Stimulated activated CD4-positive, alpha-beta T cell treated with anti-CD3 and anti-CD28 coated beads, Interleukin-12 subunit alpha, Interleukin-12 subunit beta, amount 100 ng/mL, for 4 hours (primary cell): ENCODE measurements around the gene ZNF432.

Source experiments
- DNase-seq: peaks from one replicate; pipeline ENCODE4 v3.0.0-alpha.2; 2020

ZNF432 gene

DNA sequence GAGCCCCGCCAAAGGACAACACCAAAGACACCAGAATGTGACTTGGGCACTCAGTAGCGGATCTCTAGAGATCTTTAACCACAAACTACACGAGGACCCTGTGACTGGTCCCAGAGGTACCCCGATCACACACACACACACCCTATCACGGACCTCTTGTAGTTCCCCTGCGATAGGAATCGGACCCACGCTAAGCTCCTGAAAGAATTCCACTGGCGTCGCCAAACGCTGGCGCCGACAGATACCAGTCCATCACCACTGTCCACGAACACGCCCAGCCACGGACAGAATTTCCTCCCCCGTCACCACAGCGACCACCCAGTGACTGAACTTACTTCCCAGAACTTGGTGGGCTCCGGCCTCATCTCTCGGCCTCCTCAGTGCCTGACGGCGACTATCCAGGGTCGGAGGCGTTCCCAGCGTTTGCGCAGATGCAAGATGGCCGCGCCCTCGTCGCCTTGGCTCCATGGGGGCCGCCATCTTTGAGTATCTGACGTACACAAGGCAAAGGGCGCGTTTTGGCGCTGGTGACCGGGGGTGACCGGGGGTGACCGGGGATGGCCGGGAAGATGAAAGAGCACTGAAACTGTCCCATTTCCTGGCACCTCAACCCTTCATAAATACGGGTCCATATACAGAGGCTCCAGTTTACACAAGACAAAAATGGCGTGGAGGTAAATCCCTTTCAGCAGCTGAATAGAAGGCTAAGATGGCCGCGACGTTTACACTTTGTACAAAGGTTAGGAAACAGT lies 40.7 kb downstream of the ZNF432 start, which contains the start of gene ZNF615:
Gene ZNF615 (minus strand): TSS at position 406 of the 752 bp plus-strand sequence. CDS start 4,500 bp downstream, outside the sequence.
- peak; percentile 85 for DNase-seq

DNA sequence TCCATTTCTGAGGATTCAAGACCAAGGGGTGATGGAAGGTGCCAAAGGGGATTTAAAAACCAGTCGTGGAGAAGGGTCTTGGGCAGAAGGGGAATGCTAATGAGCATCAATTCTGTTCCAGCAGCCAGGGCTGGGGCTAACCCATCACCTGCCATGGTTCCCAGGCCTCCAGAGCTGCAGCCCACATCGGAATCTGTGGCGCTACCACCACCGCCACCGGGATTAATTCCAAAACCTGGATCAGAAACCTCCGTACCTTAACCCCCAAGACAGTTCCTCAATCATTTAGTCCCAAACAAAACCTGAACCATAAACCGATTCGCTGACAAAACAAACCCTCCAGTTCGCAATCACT lies 41.2 kb downstream of the ZNF432 start:
- no peak for DNase-seq

DNA sequence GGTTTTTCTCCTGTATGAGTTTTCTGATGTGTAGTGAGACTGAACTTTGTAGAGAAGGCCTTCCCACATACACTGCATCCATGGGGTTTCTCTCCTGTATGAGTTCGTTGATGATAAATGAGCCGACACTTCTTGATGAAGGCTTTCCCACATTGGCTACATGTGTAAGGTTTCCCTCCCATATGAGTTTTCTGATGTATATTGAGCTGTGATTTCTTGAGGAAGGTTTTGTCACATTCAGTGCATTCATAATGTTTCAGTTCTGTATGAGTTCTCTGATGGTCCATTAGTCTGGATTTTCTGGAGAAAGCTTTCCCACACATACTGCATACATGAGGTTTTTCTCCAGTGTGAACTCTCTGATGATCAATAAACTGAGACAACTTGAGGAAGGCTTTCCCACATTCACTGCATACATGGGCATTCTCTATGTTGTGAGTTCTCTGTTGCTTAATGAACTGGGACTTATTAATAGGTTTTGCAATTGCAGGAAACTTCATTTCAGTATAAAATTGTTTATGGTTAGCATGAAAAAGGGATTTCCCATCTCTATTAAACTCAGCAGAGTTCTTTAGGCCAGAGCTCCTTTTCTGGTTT lies 54.5 kb downstream of the ZNF432 start:
- DNase-seq: no peak

DNA sequence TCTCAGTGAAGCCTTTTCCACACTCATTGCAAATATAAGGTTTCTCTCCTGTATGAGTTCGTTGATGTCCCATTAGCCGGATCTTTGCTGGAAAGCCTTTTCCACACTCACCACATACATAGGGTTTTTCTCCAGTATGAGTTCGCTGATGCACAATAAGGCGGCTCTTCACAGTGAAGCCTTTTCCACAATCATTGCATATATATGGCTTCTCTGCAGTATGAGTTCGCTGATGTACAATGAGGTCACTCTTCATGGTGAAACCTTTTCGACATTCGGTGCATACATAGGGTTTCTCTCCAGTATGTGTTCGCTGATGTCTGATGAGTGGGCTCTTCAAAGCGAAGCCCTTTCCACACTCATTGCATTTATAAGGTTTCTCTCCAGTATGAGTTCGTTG lies 55.2 kb downstream of the ZNF432 start:
- DNase-seq: no peak

DNA sequence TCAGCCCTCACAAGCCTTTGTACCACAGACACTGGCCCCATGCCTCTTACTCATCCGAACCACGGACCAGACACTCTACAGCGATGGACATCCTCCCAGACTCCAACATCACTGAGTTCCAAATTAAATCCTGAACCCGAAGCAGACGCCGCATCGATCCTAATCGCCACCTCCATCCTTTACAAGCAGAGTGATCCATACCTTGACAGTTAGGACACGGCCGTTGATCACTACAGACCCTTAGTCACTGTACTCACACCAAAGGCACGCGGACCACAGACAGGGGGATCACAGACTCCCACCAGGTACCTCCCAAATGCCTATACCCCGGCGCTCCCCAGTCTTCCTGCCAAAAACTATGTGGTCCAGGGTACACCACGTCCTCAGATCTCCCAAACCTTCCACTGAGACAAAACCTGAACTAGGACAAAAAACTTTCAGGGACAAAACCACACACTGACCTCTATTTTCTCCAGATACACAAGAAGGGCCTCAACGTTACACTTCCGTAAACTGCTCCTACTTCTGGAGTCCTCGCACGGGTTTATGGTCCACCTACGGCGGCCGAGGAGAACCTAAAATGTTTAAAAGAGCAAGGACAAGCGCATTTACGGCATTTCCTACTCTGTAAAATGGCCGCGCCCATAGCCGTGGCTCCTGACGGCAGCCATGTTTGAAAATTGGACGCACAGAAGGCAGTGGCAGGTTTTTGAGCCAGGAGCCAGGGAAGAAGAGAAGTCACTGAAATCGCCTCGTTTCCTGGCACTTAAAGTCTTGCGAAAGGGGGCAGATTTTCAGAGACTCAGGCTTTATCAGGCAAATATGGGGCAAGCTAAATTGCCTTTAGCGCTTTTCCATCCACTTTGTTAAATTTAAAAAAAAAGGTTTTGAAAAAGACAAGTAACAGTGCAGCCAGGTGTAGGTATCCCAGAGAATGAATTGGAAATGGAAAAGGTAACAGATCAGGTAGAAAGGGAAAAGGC lies 62.0 kb downstream of the ZNF432 start, which contains the start of gene ZNF350:
Gene ZNF350 (minus strand): TSS at position 532 of the 983 bp plus-strand sequence. CDS start 12,480 bp downstream, outside the sequence.
- DNase-seq: peak; percentile 76

- no peak for DNase-seq
Observed at GRCh38 chr19:51983361-51983760, 65.3 kb downstream of the ZNF432 start.
